DOHH2 (cell line): Measurements from ENCODE around the gene H3-3A.

Source experiments
- CTCF ChIP-seq: fragments of 200-600 bp; sonication (generic); IDR thresholded peaks from one replicate; pipeline ENCODE4 v1.5.1; 2014; ENCODE audit warnings: antibody characterized with exemption, mild to moderate bottlenecking, low read depth, low read length; ENCODE audit not compliant: poor library complexity, severe bottlenecking
- EZH2phosphoT487 ChIP-seq: fragments of 200-600 bp; sonication (generic); IDR thresholded peaks from 2 replicates; pipeline ENCODE4 v1.6.1; 2017; ENCODE audit warnings: borderline replicate concordance, mild to moderate bottlenecking, antibody characterized with exemption, low read length, moderate library complexity, mixed read lengths

GRCh38 chr1:226029568-226030225 is 32.8 kb upstream of the H3-3A start:
- TF ChIP-seq CTCF, result no peak
- TF ChIP-seq EZH2phosphoT487, result no peak
